Measurements from ENCODE around the gene NOD1.
A peak's percentile ranks its signal among the peaks of the same experiment; 100 is the strongest.
"Not testable (repeated sequence)": the region's sequence is repeated elsewhere in the genome, so short reads cannot be mapped to it uniquely, and the experiment has no call there.

NOD1 gene, protein sequence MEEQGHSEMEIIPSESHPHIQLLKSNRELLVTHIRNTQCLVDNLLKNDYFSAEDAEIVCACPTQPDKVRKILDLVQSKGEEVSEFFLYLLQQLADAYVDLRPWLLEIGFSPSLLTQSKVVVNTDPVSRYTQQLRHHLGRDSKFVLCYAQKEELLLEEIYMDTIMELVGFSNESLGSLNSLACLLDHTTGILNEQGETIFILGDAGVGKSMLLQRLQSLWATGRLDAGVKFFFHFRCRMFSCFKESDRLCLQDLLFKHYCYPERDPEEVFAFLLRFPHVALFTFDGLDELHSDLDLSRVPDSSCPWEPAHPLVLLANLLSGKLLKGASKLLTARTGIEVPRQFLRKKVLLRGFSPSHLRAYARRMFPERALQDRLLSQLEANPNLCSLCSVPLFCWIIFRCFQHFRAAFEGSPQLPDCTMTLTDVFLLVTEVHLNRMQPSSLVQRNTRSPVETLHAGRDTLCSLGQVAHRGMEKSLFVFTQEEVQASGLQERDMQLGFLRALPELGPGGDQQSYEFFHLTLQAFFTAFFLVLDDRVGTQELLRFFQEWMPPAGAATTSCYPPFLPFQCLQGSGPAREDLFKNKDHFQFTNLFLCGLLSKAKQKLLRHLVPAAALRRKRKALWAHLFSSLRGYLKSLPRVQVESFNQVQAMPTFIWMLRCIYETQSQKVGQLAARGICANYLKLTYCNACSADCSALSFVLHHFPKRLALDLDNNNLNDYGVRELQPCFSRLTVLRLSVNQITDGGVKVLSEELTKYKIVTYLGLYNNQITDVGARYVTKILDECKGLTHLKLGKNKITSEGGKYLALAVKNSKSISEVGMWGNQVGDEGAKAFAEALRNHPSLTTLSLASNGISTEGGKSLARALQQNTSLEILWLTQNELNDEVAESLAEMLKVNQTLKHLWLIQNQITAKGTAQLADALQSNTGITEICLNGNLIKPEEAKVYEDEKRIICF

DNA sequence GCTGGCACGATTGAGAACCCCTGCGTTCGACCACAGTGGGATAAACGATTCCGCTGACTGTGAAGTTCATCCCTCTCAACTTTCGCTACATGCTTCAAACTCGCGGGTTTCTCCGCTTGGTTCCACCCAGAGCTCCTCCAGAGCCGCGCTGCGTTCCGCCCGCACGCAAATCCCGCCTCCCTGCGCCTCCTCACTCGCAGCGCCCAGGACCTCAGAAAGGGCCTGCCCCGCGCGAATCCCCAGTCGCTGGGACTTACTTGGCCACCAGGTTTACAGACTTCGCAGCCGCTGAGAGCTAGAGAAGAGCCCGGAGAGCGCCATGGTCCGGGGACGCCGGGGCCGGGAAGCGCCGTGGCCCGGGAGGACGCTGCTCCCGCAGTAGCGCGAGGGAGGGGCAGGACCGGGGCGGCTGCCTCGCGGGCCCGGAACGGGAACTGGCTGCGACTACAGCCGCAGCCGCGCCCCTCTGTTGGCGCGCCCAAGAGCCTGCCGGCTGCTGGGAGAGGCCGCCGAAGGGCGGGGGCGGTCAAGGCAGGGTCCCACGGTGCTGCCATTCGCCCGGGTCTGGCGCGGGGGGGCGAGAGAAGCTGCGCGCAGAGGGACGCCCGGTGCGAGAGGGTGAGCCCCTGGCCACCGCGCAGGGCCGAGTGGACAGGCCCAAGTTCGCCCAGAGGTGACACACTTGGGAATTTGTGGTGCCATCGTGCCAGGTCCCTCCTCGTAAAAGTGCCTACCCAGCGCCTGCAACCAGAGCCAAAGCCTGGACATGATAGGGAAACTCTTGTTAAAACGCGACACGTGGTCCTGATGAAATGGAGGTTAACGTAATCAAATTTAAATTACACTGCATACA is at the start of gene NOD1:
NOD1 (minus strand) TSS at position 436 of the 853 bp plus-strand sequence. CDS start 21,863 bp downstream, outside the sequence.
- peak; percentile 57 to 59 for DNase-seq (ENCODE audit: low read depth in 2 of 2)

DNA sequence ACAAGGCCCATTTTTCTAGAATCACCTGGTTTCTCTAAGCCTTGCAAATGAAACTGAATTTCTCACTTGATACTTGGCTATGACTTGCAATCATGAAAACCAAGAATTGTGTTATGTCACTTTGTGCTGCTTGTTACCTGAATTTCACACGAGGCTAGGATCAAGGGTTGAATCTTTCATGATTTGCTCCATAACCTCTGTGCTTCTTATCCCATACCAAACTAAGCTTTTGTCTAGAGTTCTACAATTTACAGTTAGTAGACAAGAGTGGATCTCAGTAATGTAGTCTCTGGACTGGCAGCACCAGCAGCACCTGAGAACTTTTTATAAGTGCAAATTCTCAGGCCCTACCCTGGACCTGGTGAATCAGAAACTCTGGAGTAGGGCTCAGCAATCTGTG is 48.7 kb upstream of the NOD1 start:
- not testable (repeated sequence) for DNase-seq (ENCODE audit: low read depth in 2 of 2)

DNA sequence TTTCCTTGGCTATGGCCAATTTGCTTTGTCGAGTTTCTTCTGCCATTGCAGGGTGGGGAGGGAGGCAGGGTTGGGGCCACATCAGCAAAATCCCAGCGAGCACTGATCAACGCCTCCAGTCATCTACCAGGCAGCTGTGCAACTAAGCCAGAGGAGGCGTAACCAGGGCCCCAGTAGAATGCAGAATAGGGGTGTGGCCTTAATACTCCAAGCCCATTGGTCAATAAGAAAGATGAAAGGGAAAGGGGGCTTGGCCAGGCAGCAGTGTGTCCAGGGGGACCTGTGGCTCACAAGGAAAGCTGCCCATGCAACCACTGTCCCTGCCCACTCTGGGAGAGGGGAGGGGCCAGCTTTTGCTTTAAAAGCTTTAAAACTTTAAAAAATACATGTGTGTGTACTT is 47.6 kb upstream of the NOD1 start:
- DNase-seq (ENCODE audit: low read depth in 2 of 2) = no peak

DNA sequence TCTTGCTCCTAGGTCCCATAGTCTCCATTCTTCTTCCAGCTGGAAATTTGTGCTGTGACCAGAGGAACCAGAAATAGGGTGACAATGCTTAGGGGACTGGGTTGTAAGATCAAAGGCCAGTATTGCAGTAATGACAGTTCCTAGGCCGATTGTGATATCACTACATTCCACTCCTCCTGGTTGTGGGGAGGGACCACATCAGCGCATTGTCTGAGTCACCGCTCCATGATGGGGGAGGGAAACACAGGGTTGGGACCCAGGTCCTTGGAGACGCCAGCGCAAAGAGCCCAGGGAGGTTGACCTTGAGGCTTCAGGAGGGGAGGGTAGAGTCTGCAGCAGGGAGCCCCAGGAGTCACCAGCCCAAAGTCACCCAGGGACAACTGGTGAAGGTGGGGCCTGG is 46.8 kb upstream of the NOD1 start:
- DNase-seq (ENCODE audit: low read depth in 2 of 2) = no peak

DNA sequence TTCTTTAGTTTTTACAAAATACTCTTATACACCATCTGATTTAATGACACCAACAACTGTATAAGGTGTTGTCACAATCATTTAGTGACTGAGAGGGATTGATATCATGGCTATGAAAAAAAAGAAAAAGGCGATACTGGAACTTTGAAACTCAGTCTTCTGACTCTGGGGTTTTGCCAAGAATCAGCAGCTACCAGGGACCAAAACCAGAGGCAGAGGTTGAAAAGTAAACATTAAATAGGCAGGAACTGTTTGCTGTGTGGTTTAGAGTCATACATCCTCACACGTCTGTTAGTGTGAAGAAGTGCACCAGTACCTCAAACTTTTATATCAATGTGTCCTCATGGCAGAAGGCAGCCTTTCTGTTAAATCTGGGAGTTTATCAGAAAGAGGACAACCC is 46.0 kb upstream of the NOD1 start:
- no peak for DNase-seq (ENCODE audit: low read depth in 2 of 2)

DNA sequence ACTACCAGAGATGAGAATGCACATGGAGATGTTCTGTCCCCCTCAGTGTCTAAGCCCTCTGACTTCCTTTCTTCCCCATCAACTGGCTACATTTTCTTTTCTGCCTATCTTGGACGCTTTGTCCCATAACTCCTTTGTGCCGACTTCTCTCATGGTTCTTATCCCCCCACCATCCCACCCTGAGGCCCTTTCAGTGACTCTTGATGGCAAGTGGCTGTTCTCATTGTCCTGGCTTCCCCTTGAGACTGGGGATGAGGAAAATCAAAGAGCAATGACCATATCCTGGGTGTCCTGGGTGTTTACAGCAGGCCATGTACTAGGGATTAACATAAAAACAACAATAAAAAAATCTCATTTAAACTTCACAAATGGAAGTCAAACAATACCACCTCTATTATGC is 44.9 kb upstream of the NOD1 start:
- DNase-seq (ENCODE audit: low read depth in 2 of 2) = no peak

DNA sequence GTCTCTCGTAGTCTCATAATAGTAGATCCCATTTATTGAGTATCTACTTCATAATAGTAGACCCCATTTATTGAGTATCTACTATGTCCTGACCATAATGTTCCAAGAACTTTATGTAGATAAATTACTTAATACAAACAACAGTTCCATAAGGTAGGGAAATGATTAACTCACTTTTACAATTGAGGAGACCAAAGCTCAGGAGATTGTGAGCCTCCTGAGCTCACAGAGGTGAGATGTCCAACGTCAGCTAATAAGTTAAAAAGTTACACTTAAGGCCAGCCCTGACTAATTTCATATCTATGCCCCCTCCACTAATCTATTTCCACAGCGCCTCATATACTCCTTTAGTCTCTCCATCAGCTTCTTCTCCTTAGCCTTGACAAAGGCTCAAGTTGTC is 43.6 kb upstream of the NOD1 start:
- DNase-seq (ENCODE audit: low read depth in 2 of 2) = no peak

DNA sequence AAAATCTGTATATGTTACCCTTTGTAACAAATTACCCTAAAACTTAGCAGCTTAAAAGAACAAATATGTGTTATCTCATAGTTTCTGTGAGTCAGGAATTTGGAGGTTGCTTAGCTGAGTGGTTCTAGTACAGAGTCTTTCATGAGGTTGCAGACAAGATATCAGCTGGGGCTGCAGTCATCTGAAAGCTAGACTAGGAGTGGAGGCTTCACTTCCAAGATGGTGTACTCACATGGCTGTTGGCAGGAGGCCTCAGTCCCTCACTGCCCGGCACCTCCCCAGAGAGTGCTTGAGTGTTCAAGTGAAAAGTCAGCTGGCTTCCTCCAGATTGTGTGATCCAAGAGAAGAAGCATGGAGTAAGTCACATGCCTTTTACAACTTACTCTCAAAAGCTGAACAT is 42.9 kb upstream of the NOD1 start:
- no peak for DNase-seq (ENCODE audit: low read depth in 2 of 2)

DNA sequence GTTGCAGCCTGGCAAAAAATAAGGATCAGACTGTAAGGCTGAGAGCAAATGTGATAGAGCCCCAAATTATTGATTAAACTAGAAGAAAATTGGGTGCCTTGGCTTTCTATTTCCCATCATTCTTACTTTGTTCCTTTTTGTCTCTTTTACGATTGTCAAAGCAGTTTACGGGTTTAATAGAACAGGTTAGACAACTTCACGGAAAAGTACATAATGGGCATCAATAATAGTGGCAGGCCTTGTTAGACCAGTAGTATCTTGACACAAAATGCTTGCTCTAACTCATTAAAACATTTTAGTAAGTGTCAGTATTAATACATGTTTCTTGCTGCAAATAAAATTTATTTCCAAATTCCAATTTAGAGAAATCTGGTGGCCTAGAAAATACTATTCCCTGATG is 40.5 kb upstream of the NOD1 start:
- no peak for DNase-seq (ENCODE audit: low read depth in 2 of 2)

DNA sequence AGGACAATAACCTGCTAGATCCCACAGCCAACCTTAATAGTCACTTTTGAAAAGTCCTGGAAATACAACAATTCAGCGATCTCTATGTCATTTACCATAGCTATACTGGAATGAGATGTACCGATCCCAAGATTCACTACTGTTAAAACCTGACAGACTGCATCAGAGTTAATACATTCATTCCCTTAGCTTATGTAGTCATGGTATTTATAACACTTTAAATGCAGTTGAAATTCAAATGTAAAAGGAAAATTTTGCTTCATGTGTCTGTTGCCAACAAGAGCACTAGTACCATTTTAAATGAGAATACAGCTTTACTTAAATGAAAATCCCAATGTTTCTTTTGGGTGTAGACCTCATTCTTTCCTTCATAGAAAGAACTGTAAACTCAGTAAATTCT is 37.2 kb upstream of the NOD1 start:
- no peak for DNase-seq (ENCODE audit: low read depth in 2 of 2)

DNA sequence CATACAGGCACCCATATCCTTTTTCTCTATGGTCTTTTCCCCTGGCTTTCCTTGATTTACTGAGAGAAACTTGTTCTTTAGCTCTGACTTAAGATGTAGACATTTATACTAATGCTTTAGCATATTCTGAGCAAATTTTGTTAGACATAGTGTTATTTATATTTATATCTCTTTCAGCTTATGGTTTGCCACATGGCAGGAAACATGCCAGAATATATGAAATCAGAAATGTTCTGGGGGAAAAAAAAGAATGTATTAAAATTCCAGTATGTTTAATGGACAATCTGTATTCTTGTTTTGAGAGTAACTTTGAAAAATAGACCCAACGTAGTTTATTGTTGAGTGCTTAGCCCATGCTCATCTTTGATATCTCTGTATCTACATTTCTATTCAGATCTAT is 36.2 kb upstream of the NOD1 start:
- no peak for DNase-seq (ENCODE audit: low read depth in 2 of 2)

DNA sequence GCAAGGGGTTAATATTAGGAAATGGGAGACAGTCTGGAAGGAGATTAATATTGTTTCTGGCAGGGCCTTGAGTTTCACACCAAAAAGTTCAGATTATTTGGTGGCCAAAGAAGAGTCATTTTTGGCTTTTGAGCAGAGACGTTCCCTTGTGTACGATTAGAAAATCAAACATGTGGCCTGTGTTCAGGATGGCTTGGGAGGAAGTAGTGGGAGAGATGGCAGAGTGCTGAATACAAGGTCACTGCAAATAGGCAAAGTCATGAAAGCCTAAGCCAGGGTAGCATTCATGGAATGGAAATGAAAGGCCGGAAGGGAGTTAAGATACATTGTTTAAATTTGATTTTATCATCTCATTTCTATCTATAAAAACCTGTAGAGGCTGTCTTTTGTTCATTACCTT is 35.6 kb upstream of the NOD1 start:
- DNase-seq (ENCODE audit: low read depth in 2 of 2) = no peak

DNA sequence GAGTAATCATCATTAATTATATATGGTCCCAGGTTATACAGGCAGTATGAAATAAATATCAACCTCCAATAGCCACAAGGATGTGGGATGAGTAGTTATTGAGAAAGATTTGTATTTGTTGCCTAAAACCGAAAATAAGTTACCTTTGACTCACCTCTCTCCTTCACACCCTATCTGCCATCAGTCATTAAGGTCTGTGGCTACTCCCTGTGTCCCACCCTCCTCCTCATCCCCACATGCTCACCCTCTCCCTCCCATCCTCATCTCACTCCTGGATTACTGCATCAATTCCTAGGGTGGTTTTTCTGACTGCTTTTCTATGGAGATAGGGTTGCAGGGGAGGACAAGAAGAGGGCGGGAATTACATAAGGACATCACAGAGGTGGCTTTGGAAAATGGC is 35.2 kb upstream of the NOD1 start:
- no peak for DNase-seq (ENCODE audit: low read depth in 2 of 2)

DNA sequence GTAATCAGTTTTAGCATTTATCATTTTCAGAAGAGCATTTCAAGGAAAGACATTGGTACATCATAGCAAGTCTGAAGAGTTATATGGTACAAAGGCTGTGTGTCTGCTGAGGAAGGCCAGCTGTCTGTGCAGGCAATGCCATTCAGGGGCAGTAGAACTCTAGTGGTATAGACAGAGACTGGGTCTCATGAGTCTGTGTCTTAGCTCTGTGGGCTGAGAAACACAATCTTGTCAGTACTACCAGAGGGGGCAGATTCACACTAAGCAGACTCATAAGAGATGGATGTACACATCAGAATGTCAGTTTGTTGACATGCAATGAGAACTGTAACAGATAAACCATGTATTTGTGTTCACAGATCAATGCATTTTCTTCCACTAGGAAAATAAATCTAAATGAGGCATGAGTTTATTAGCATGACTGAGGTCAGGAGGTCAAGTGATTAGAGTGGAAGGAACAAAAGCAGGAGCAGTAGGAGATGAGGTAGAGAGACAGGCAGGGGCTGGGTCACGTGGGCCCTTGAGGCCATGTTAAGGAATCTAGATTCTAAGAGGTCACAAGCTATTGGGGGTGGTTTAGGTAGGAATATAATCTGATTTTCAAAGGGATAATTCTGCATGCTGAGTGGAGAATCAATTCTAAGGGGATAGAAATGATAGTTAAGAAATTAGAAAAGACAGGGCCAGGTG is 33.5 kb upstream of the NOD1 start:
- no peak for DNase-seq (ENCODE audit: low read depth in 2 of 2)

DNA sequence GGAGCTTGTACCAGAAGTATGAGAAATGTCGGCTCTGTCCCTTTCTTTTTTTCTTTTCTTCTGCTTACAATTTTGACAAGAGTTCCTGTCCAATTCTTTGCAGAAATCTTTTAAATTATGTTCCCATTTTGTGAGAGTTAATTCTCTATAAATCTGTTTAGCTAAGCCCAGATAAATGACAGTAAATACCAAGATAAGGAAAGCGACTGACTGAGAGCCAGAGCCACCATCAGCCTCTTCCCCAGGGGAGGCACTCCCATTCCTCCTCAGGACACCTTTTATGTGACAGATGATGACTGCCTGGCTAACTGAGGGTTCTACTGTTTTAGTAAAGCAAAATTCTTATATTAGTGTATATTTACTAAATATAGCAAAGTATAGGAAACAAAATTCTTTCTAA is 32.9 kb upstream of the NOD1 start:
- no peak for DNase-seq (ENCODE audit: low read depth in 2 of 2)

DNA sequence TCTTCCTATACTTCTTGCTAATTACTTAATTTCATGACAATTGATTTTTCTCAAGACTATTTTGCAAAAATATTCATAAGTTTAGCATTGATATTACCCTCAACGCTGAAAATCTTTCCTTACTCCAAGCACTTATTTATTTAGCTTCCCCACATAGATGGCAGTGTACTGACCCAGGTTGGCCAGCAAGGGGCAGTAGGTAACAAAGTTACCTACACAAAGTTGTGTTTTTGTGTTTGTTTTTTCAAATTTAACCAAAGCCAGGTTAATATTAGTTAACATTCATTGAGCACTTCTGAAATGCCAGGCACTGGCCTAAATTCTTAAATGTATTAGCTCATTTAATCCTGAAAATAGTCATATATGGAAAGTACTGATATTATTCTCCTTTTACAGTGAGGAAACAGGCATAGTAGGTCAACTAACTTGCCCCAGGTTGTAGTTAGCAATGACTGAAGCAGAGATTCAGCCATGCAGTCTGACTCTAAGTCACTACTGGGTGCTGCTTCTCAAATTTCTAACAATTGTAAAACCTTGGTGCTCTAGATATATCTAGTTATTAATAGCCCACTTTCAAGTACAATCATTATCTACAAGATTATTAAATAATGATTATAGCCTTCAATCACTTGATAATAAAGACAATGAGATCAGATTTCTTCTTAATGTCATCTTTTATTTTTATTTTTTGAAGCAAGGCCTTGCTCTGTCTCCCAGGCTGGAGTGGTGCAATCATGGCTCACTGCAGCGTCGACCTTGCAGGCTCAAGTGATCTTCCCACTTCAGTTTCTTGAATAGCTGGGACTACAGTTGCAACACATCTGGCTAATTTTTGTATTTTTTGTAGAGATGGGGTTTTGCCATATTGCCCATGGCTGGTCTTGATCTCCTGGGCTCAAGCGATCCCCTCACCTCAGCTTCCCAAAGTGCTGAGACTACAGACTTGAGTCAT is 31.8 kb upstream of the NOD1 start:
- DNase-seq (ENCODE audit: low read depth in 2 of 2) = no peak

DNA sequence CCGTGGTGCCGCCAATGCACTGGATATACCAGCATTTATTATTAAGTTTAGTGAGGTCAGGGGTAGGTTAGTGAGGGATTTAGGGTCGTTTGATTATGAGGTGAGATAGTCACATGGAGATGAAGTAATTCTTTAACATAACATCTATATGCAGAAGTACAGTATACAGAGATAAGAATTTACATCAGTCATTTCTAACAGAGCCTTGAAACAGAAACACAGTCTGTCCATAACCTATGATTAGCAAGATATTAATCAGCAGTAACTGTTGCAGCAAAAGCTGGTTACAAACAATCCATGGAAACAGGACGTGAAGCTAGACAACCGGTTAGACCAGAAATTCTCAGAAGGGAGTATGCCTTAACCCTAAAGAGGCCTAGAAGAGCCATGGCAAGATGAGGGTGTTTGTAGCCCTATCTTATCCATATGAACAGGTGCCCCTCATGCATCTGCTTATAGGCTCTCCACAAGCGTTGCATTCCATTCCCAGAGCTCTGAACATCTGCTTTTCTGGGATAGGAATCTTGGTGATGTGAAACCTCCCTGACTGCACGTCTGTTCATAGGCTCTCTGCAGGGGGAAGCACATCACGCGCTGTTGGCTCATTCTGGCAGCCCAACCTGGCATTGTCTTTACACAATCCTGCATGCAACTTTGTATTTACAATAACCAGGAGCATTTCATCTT is 30.7 kb upstream of the NOD1 start:
- not testable (repeated sequence) for DNase-seq (ENCODE audit: low read depth in 2 of 2)

DNA sequence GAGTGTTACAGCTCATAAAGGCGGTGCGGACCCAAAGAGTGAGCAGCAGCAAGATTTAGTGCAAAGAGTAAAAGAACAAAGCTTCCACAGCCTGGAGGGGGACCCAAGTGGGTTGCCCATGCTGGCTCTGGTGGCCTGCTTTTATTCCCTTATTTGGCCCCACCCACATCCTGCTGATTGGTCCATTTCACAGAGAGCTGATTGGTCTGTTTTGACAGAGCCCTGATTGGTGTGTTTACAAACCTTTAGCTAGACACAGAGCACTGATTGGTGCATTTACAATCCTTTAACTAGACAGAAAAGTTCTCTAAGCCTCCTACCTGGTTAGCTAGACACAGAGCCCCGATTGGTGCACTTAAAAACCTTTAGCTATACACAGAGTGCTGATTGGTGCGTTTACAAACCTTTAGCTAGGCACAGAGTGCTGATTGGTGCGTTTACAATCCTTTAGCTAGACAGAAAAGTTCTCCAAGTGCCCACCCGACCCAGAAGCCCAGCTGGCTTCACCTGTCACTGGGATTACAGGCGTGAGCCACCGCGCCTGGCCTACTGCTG is 28.8 kb upstream of the NOD1 start:
- DNase-seq (ENCODE audit: low read depth in 2 of 2) = not testable (repeated sequence)

DNA sequence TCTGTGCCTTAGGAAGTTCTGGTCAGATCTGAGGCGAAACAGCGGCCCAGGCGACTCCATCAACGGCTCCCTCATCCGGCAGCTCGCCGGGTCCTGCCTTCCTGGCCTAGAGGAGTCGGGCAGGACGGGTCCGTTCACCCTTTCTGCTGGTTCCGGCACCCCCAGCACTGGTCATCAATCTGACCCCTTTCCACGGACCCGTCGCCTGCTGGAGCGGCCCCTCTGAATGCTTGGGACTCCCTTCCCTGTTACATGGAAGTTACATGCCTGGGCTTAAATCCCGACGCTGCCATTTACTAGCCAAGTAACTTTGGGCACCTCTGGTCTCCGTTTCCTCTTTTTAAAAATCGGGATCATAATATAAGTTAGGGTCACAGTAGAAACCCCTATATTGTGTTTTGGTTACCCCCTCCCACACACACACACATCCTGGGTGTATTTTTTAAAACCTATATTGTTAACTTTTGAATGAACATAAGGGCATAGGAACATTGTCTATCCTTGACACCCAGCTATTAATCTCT is 26.7 kb upstream of the NOD1 start:
- DNase-seq (ENCODE audit: low read depth in 2 of 2) = no peak

Data from stimulated activated CD8-positive, alpha-beta memory T cell treated with anti-CD3 and anti-CD28 coated beads, Interleukin-2, amount 100 ng/mL, for 48 hours (primary cell).